BLaER1 treated with 17β-estradiol and CSF1 and Interleukin-3, amounts not matched to agents 10 nM and 100 nM (cell line): Measurements from ENCODE around the gene DDI1.

Source experiments
- H3K27ac ChIP-seq, 11 experiments: shearing (Covaris generic); formaldehyde crosslinking; 2 replicates each; pipeline ENCODE4 v1.8.1; 2022
- H3K27me3 ChIP-seq, 11 experiments: shearing (Covaris generic); formaldehyde crosslinking; 2 replicates each; pipeline ENCODE4 v1.8.1; 2022
- H3K36me3 ChIP-seq, 11 experiments: shearing (Covaris generic); formaldehyde crosslinking; 2 replicates each; pipeline ENCODE4 v1.8.1; 2022
- H3K4me1 ChIP-seq, 10 experiments: shearing (Covaris generic); formaldehyde crosslinking; 2 replicates each; pipeline ENCODE4 v1.8.1; 2022
- H3K4me2 ChIP-seq, 11 experiments: shearing (Covaris generic); formaldehyde crosslinking; 2 replicates each; pipeline ENCODE4 v1.8.1; 2022
- H3K4me3 ChIP-seq, 10 experiments: shearing (Covaris generic); formaldehyde crosslinking; 2 replicates each; pipeline ENCODE4 v1.8.1; 2022
- H3K9ac ChIP-seq, 11 experiments: shearing (Covaris generic); formaldehyde crosslinking; 2 replicates each; pipeline ENCODE4 v1.8.1; 2022
- H3K9me3 ChIP-seq, 11 experiments: shearing (Covaris generic); formaldehyde crosslinking; replicated peaks in 1 of 11; 2 replicates each; pipeline ENCODE4 v1.8.1; 2022
- H4K20me1 ChIP-seq, 11 experiments: shearing (Covaris generic); formaldehyde crosslinking; 2 replicates each; pipeline ENCODE4 v1.8.1; 2022
- Cebpa-rat ChIP-seq, 11 experiments: shearing (Covaris generic); IDR thresholded peaks; 2 replicates each; pipeline ENCODE4 v1.8.1; 2022

DDI1 gene

GRCh38 chr11:104053743-104054478 is 17.5 kb downstream of the DDI1 start:
- no peak for TF ChIP-seq Cebpa-rat (IDR thresholded peaks at IDR 0.05)
- no peak overlapping the region for H3K27ac ChIP-seq
- H3K36me3 ChIP-seq: no peaks in the 10 kb centered on the region
- no peaks in the 10 kb centered on the region for H3K9me3 ChIP-seq
- H3K4me1 ChIP-seq: 0 out of 20 replicates have a peak, but pooled peaks cover 0 to 5% (median 0%) of the 10 kb centered on the region in 10 experiments
- H3K4me3 ChIP-seq: no peak overlapping the region
- H3K4me2 ChIP-seq: no peak overlapping the region
- H3K9ac ChIP-seq: no peak overlapping the region
- no peaks in the 10 kb centered on the region for H4K20me1 ChIP-seq
- H3K27me3 ChIP-seq: no peaks in the 10 kb centered on the region

GRCh38 chr11:104054911-104055529 is 18.6 kb downstream of the DDI1 start:
- Histone ChIP-seq H3K4me2 (no peak overlapping the region), H4K20me1 (no peaks in the 10 kb centered on the region), H3K4me1 (no peaks in the 10 kb centered on the region), H3K9me3 (no peaks in the 10 kb centered on the region), H3K27ac (no peak overlapping the region), H3K27me3 (no peaks in the 10 kb centered on the region), H3K36me3 (no peaks in the 10 kb centered on the region), H3K9ac (no peak overlapping the region), H3K4me3 (no peak overlapping the region)
- TF ChIP-seq Cebpa-rat (IDR thresholded peaks at IDR 0.05): no peak

- H3K4me3 ChIP-seq: no peak overlapping the region
- no peaks in the 10 kb centered on the region for H3K4me1 ChIP-seq
- TF ChIP-seq Cebpa-rat (IDR thresholded peaks at IDR 0.05): no peak
- no peaks in the 10 kb centered on the region for H3K27me3 ChIP-seq
- H3K4me2 ChIP-seq: no peak overlapping the region
- no peaks in the 10 kb centered on the region for H4K20me1 ChIP-seq
- H3K9me3 ChIP-seq: no peaks in the 10 kb centered on the region
- H3K9ac ChIP-seq: no peak overlapping the region
- H3K36me3 ChIP-seq: no peaks in the 10 kb centered on the region
- H3K27ac ChIP-seq: no peak overlapping the region
Measured at GRCh38 chr11:104055596-104055995, 19.2 kb downstream of the DDI1 start.

GRCh38 chr11:104057908-104058307 is 21.5 kb downstream of the DDI1 start:
- Histone ChIP-seq H3K4me3 (no peak overlapping the region), H3K4me2 (no peak overlapping the region), H3K4me1 (no peaks in the 10 kb centered on the region), H3K9ac (no peak overlapping the region), H3K9me3 (no peaks in the 10 kb centered on the region), H3K36me3 (no peaks in the 10 kb centered on the region), H4K20me1 (no peaks in the 10 kb centered on the region), H3K27ac (no peak overlapping the region), H3K27me3 (no peaks in the 10 kb centered on the region)
- TF ChIP-seq Cebpa-rat (IDR thresholded peaks at IDR 0.05): no peak

GRCh38 chr11:104058680-104059079 is 22.2 kb downstream of the DDI1 start:
- no peaks in the 10 kb centered on the region for H3K4me1 ChIP-seq
- H3K27ac ChIP-seq: no peak overlapping the region
- no peak overlapping the region for H3K4me2 ChIP-seq
- H4K20me1 ChIP-seq: no peaks in the 10 kb centered on the region
- no peak overlapping the region for H3K4me3 ChIP-seq
- H3K27me3 ChIP-seq: no peaks in the 10 kb centered on the region
- no peak overlapping the region for H3K9ac ChIP-seq
- no peak for TF ChIP-seq Cebpa-rat (IDR thresholded peaks at IDR 0.05)
- H3K36me3 ChIP-seq: no peaks in the 10 kb centered on the region
- peaks cover 0 to 5% (median 0%) of the 10 kb centered on the region in 11 experiments; a peak in 3 of 22 replicates for H3K9me3 ChIP-seq

GRCh38 chr11:104060004-104060794 is 23.8 kb downstream of the DDI1 start:
- H3K4me1 ChIP-seq: peaks cover 0 to 13% (median 0%) of the 10 kb centered on the region in 10 experiments; a peak in 8 of 20 replicates
- H3K27ac ChIP-seq: no peak overlapping the region
- no peak overlapping the region for H3K4me3 ChIP-seq
- H3K4me2 ChIP-seq: no peak overlapping the region
- no peaks in the 10 kb centered on the region for H3K27me3 ChIP-seq
- peaks cover 0 to 7% (median 0%) of the 10 kb centered on the region in 11 experiments; a peak in 3 of 22 replicates for H3K9me3 ChIP-seq
- H3K9ac ChIP-seq: no peak overlapping the region
- H4K20me1 ChIP-seq: no peaks in the 10 kb centered on the region
- TF ChIP-seq Cebpa-rat (IDR thresholded peaks at IDR 0.05): no peak
- no peaks in the 10 kb centered on the region for H3K36me3 ChIP-seq

GRCh38 chr11:104060820-104061219 is 24.4 kb downstream of the DDI1 start:
- Histone ChIP-seq H4K20me1 (no peaks in the 10 kb centered on the region), H3K9ac (no peak overlapping the region), H3K4me2 (no peak overlapping the region), H3K4me3 (no peak overlapping the region), H3K36me3 (no peaks in the 10 kb centered on the region), H3K27ac (no peak overlapping the region), H3K27me3 (no peaks in the 10 kb centered on the region), H3K9me3 (peaks cover 0 to 7% (median 0%) of the 10 kb centered on the region in 11 experiments; a peak in 3 of 22 replicates), H3K4me1 (peaks cover 0 to 13% (median 0%) of the 10 kb centered on the region in 10 experiments; a peak in 8 of 20 replicates)
- TF ChIP-seq Cebpa-rat (IDR thresholded peaks at IDR 0.05): no peak

GRCh38 chr11:104061853-104062521 is 25.5 kb downstream of the DDI1 start:
- no peak overlapping the region for H3K27ac ChIP-seq
- no peaks in the 10 kb centered on the region for H3K36me3 ChIP-seq
- H3K9me3 ChIP-seq: peaks cover 0 to 7% (median 0%) of the 10 kb centered on the region in 11 experiments; a peak in 3 of 22 replicates
- no peak overlapping the region for H3K4me2 ChIP-seq
- no peak for TF ChIP-seq Cebpa-rat (IDR thresholded peaks at IDR 0.05)
- H3K9ac ChIP-seq: no peak overlapping the region
- H3K27me3 ChIP-seq: no peaks in the 10 kb centered on the region
- H4K20me1 ChIP-seq: no peaks in the 10 kb centered on the region
- H3K4me1 ChIP-seq: peaks cover 0 to 13% (median 0%) of the 10 kb centered on the region in 10 experiments; a peak in 8 of 20 replicates
- H3K4me3 ChIP-seq: no peak overlapping the region
